NCI-H2171 treated with DMSO at 0.1 percent for 48 hours (cell line): ENCODE results near the gene CCNF.

ENCODE experiments used
- DNase-seq: peaks from one replicate; lab custom pipeline; 2025; lab: John Stamatoyannopoulos, UW

Gene CCNF

GRCh38 chr16:2501946-2502895 is 73.0 kb downstream of the CCNF start:
- no peak for DNase-seq

GRCh38 chr16:2505695-2506094 is 76.4 kb downstream of the CCNF start:
- DNase-seq, result no peak

DNA sequence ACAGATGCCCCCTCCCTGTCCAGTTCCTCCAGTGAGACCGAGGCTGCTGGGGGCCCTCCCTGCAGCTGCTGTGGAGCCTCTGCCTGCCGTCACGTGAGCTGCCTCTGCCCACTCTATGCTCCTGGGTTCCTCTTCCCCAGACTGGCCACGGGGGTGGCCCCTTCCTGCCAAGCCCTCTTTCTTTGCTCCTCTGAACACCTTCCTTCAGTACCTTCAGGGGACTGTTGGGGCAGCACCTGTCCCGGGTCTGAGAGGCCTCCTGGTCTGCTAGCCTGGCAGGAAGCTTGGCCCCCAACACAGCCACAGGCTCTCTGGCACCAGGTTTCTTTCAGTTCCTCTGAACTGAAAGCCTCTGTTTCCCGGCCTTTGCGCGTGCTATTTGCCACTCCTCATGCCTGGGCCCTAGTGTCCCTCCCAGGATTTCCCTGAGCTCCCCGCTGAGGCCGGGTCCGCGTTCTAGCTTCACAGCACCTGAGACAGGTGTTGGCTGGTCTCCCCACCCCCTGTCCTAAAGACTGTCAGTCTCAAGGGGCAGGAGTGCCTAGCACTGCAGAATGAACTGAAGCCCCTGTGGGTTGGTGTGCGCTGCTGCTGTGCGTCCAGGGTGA is 77.9 kb downstream of the CCNF start:
- DNase-seq, result no peak

GRCh38 chr16:2507665-2508064 is 78.4 kb downstream of the CCNF start:
- DNase-seq, result no peak
